ENCODE data around the gene FBXL13.

GRCh38 chr7:102908676-102909075, 165.9 kb downstream of the FBXL13 start:
- TF ChIP-seq CTCF (IDR thresholded peaks at IDR 0.05) (no peak), EP300 (IDR thresholded peaks at IDR 0.05) (no peak), POLR2A (IDR thresholded peaks at IDR 0.05) (no peak)
